Measurements from ENCODE around the gene PMCH. TPM values are rescaled to one million over a fixed set of nuclear protein-coding genes. Genes with fewer than 3 reads are reported as not detected.

The PMCH gene
- total and polyA plus RNA-seq, 2 experiments from 2014 or later, result not detected

DNA sequence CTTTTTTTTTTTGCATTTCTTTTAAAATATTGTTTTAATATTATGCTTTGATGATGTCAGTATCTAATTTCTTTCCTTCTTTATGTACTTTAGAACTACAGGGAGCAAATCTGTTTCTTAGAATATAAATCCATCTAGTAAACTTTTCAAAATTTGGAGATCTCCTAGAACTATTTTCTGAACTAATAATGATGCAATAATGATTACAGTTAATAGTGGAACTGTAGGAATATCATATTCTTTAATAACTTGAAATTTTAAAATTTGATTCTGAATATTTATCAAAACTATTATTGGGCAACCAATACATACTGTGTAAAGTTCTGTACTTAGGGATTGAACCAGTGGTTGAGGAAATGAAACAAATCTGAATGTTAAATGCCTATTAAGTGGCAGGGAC is 23.1 kb upstream of the PMCH start:
- H3K4me1 ChIP-seq (ENCODE audit: low read depth), result no peaks in the 10 kb centered on the region
- H3K9me3 ChIP-seq (ENCODE audit: low read depth), result no peaks in the 10 kb centered on the region
- TF ChIP-seq, protein P1, sequence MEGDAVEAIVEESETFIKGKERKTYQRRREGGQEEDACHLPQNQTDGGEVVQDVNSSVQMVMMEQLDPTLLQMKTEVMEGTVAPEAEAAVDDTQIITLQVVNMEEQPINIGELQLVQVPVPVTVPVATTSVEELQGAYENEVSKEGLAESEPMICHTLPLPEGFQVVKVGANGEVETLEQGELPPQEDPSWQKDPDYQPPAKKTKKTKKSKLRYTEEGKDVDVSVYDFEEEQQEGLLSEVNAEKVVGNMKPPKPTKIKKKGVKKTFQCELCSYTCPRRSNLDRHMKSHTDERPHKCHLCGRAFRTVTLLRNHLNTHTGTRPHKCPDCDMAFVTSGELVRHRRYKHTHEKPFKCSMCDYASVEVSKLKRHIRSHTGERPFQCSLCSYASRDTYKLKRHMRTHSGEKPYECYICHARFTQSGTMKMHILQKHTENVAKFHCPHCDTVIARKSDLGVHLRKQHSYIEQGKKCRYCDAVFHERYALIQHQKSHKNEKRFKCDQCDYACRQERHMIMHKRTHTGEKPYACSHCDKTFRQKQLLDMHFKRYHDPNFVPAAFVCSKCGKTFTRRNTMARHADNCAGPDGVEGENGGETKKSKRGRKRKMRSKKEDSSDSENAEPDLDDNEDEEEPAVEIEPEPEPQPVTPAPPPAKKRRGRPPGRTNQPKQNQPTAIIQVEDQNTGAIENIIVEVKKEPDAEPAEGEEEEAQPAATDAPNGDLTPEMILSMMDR (IDR thresholded peaks at IDR 0.05; ENCODE audit: low read depth, low read length), result no peak
- no peak overlapping the region for H3K4me3 ChIP-seq
- H3K36me3 ChIP-seq, result no peaks in the 10 kb centered on the region
- no peak for DNase-seq (ENCODE audit: low read depth in 1 of 2, low spot score in 1 of 2)
- H3K27ac ChIP-seq, result no peak overlapping the region
- H3K27me3 ChIP-seq, result no peaks in the 10 kb centered on the region

DNA sequence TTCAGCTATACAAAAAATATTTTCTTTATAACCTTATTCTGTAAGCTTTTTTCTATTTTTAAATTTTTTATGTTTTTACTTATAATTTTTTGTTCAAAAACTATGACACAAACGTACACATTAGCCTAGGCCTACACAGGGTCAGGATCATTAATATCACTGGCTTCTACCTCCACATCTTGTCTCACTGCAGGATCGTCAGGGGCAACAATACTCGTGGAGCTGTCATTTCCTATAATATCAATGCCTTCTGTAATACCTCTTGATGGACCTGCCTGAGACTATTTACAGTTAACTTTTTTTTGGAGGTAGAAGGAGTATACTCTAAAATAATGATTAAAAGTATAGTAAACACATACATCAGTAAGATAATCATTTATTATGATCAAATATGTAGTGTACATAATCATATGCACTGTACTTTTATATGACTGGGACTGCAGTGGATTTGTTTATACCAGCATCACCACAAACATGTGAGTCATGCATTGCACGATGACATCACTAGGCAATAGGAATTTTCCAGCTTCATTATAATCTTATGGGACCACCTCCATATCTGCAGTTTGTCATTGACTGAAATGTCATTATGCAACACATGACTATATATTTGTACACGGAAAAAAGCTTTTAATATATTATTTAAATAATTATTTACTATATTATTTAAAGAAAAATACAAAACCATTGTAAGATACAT is 18.5 kb upstream of the PMCH start:
- TF ChIP-seq, protein P1 (IDR thresholded peaks at IDR 0.05; ENCODE audit: low read depth, low read length), result no peak

DNA sequence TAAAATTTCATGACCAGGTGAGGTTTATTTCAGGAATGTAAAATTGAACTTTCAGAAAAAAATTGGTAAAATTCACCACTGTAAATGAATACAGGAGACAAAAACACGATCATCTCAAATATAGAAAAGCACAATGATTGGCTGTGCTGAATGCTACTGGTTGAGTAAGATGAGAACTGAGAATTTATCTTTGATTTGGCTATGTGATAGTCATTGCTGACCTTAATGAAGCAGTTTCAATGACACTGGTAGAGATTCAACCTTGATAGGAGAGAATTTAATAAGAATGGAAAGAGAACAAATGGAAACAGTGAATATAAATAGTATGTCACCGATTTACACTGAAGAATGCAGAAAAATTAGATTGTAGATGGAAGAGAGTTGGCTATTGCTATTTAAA is 6.4 kb upstream of the PMCH start:
- Histone ChIP-seq H3K27ac (no peak overlapping the region), H3K4me3 (no peak overlapping the region), H3K9me3 (ENCODE audit: low read depth) (no peaks in the 10 kb centered on the region), H3K4me1 (ENCODE audit: low read depth) (no peaks in the 10 kb centered on the region), H3K27me3 (no peaks in the 10 kb centered on the region), H3K36me3 (no peaks in the 10 kb centered on the region)
- no peak for DNase-seq (ENCODE audit: low read depth in 1 of 2, low spot score in 1 of 2)
- TF ChIP-seq, protein P1 (IDR thresholded peaks at IDR 0.05; ENCODE audit: low read depth, low read length), result no peak

More for the DNA sequence above, 18.5 kb upstream of the PMCH start:
- Histone ChIP-seq H3K4me1 (ENCODE audit: low read depth) (no peaks in the 10 kb centered on the region), H3K9me3 (ENCODE audit: low read depth) (no peaks in the 10 kb centered on the region), H3K4me3 (no peak overlapping the region), H3K27me3 (no peaks in the 10 kb centered on the region), H3K27ac (no peak overlapping the region), H3K36me3 (no peaks in the 10 kb centered on the region)
- DNase-seq (ENCODE audit: low read depth in 1 of 2, low spot score in 1 of 2), result peak in 1 of 2 donors; percentile 47

DNA sequence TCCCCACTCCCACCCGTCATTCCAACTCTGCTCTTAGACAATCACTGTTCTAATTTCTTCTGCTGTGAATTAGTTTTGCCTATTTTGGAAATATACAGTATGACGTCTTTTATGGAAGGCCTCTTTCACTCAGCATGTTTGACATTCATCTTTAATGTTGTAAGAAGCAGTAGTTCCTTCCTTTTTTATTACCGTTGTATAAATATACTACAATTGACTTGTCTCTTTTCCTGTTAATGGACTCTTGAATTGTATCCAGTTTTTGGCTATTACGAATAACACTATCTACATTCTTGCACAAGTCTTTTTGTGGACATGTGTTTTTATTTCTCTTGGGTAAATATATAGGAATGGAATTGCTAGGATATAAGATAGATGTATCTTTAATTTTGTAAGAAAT is 4.9 kb upstream of the PMCH start:
- no peaks in the 10 kb centered on the region for H3K4me1 ChIP-seq (ENCODE audit: low read depth)
- no peaks in the 10 kb centered on the region for H3K9me3 ChIP-seq (ENCODE audit: low read depth)
- H3K36me3 ChIP-seq, result no peaks in the 10 kb centered on the region
- TF ChIP-seq, protein P1 (IDR thresholded peaks at IDR 0.05; ENCODE audit: low read depth, low read length), result no peak
- DNase-seq (ENCODE audit: low read depth in 1 of 2, low spot score in 1 of 2), result peak in 1 of 2 donors; percentile 34
- H3K4me3 ChIP-seq, result no peak overlapping the region
- no peaks in the 10 kb centered on the region for H3K27me3 ChIP-seq
- no peak overlapping the region for H3K27ac ChIP-seq

DNA sequence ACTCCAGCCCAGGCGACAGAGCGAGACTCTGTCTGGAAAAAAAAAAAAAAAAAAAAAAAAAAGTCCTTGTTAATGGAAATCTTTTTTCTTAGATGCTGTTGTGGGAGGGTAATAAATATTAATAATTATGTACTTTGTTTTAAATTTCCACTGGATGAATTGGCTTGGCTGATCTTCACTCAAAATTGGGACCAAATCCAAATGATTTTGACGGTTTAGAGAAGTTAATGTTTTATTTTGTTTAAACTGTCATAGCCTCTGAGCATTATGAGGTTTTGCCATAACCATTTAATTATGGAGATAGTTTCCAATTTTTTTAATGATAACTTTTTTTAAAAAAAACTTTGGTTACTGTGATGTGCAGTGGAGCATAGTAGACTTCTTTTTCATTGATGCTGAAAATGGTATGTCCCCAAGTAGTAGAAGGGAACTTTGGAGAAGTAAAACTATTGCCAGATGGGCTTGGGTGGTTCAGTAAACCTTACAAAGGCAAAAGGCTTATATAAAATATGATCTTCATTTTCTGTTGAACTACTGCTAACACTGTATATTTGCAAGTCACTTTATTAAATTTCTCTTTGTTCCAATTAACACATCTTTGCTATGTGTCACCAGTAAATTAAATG is 3.9 kb upstream of the PMCH start:
- DNase-seq (ENCODE audit: low read depth in 1 of 2, low spot score in 1 of 2), result no peak
- H3K9me3 ChIP-seq (ENCODE audit: low read depth), result no peaks in the 10 kb centered on the region
- no peaks in the 10 kb centered on the region for H3K27me3 ChIP-seq
- no peaks in the 10 kb centered on the region for H3K4me1 ChIP-seq (ENCODE audit: low read depth)
- H3K27ac ChIP-seq, result no peak overlapping the region
- TF ChIP-seq, protein P1 (IDR thresholded peaks at IDR 0.05; ENCODE audit: low read depth, low read length), result no peak
- no peak overlapping the region for H3K4me3 ChIP-seq
- H3K36me3 ChIP-seq, result no peaks in the 10 kb centered on the region
